UCSD-AML1 (cell line): ENCODE results near the gene SERPINB1.

Experiments
- DNase-seq: peaks from one replicate; lab custom pipeline; 2025; ENCODE audit not compliant: unreplicated experiment; lab: John Stamatoyannopoulos, UW

The SERPINB1 gene

GRCh38 chr6:2850538-2851113 is 9.0 kb upstream of the SERPINB1 start:
- DNase-seq = no peak

- no peak for DNase-seq
These were observed 7.2 kb upstream of the SERPINB1 start for GRCh38 chr6:2848851-2849250.

- DNase-seq = no peak
These were observed 4.2 kb upstream of the SERPINB1 start for GRCh38 chr6:2845880-2846208.

- DNase-seq = no peak
These were observed 2.3 kb upstream of the SERPINB1 start for GRCh38 chr6:2844008-2844407.

- DNase-seq = no peak
These were observed 1.6 kb upstream of the SERPINB1 start for GRCh38 chr6:2843138-2843740.

- DNase-seq = no peak
These were observed 483 bp upstream of the SERPINB1 start for GRCh38 chr6:2842139-2842552.

GRCh38 chr6:2840749-2841061 is 958 bp downstream of the SERPINB1 start:
- no peak for DNase-seq

GRCh38 chr6:2839982-2840748 is 1.5 kb downstream of the SERPINB1 start:
- DNase-seq = no peak

- peak; percentile 39 for DNase-seq
These were observed 2.3 kb downstream of the SERPINB1 start for GRCh38 chr6:2839195-2839981.

- no peak for DNase-seq
These were observed 3.4 kb downstream of the SERPINB1 start for GRCh38 chr6:2838251-2838650.

- DNase-seq = no peak
These were observed 7.4 kb downstream of the SERPINB1 start for GRCh38 chr6:2834262-2834661.

GRCh38 chr6:2831392-2831791 is 10.3 kb downstream of the SERPINB1 start:
- peak; percentile 52 for DNase-seq

GRCh38 chr6:2830183-2830582 is 11.5 kb downstream of the SERPINB1 start:
- no peak for DNase-seq

GRCh38 chr6:2829253-2829652 is 12.4 kb downstream of the SERPINB1 start:
- no peak for DNase-seq

- no peak for DNase-seq
These were observed 13.0 kb downstream of the SERPINB1 start for GRCh38 chr6:2828629-2829028.

GRCh38 chr6:2827142-2827541 is 14.5 kb downstream of the SERPINB1 start:
- no peak for DNase-seq

- no peak for DNase-seq
These were observed 15.5 kb downstream of the SERPINB1 start for GRCh38 chr6:2826131-2826530.

- DNase-seq = no peak
These were observed 18.4 kb downstream of the SERPINB1 start for GRCh38 chr6:2823104-2823850.

- DNase-seq = no peak
These were observed 20.1 kb downstream of the SERPINB1 start for GRCh38 chr6:2821554-2821953.

- DNase-seq = no peak
These were observed 21.2 kb downstream of the SERPINB1 start for GRCh38 chr6:2820415-2820814.

GRCh38 chr6:2819978-2820377 is 21.7 kb downstream of the SERPINB1 start:
- no peak for DNase-seq
